Astrocyte (in vitro differentiated cells and primary cell): ENCODE data around the gene P3H2. TPM values are rescaled to one million over a fixed set of nuclear protein-coding genes. Genes with fewer than 3 reads are reported as not detected.

Source experiments
- DNase-seq: peaks from one replicate; pipeline ENCODE4 v3.0.0-alpha.2; 2010; ENCODE audit warnings: low read depth
- FAIRE-seq: peaks from 2 replicates; lab custom pipeline; 2011; peaks lifted over from hg19 to GRCh38; lab: Jason Lieb, UNC
- H2AFZ ChIP-seq: 2 replicates; pipeline ENCODE4 v1.6.0; 2012; ENCODE audit warnings: low read depth, low read length, inconsistent platforms
- H3K27ac ChIP-seq: 2 replicates; pipeline ENCODE4 v1.5.1; 2011; ENCODE audit warnings: low read depth, low read length, inconsistent platforms
- H3K27me3 ChIP-seq: 2 replicates; pipeline ENCODE4 v1.6.0; 2011; ENCODE audit warnings: low read length, inconsistent platforms; ENCODE audit not compliant: insufficient read depth
- H3K36me3 ChIP-seq: 2 replicates; pipeline ENCODE4 v1.5.1; 2011; ENCODE audit warnings: low read length, inconsistent platforms; ENCODE audit not compliant: insufficient read depth
- H3K4me1 ChIP-seq: 2 replicates; pipeline ENCODE4 v1.5.1; 2011; ENCODE audit warnings: low read length, inconsistent platforms; ENCODE audit not compliant: insufficient read depth
- H3K4me2 ChIP-seq: 2 replicates; pipeline ENCODE4 v1.6.0; 2012; ENCODE audit warnings: low read length, inconsistent platforms
- H3K4me3 ChIP-seq: 2 replicates; pipeline ENCODE4 v1.5.1; 2011; ENCODE audit warnings: low read depth, mild to moderate bottlenecking, low read length, inconsistent platforms; ENCODE audit not compliant: insufficient read depth
- H3K79me2 ChIP-seq: 2 replicates; pipeline ENCODE4 v1.6.0; 2012; ENCODE audit warnings: mild to moderate bottlenecking, low read length, inconsistent platforms; ENCODE audit not compliant: insufficient read depth
- H3K9ac ChIP-seq: 2 replicates; pipeline ENCODE4 v1.6.0; 2012; ENCODE audit warnings: mild to moderate bottlenecking, low read length, inconsistent platforms
- H3K9me3 ChIP-seq: 2 replicates; pipeline ENCODE4 v1.5.1; 2012; ENCODE audit warnings: low read depth, mild to moderate bottlenecking, low read length, inconsistent platforms; ENCODE audit not compliant: insufficient read depth
- H4K20me1 ChIP-seq: 2 replicates; pipeline ENCODE4 v1.6.0; 2012; ENCODE audit warnings: low read length, inconsistent platforms; ENCODE audit not compliant: insufficient read depth
- H3K27ac Mint-ChIP-seq: one replicate; pipeline ENCODE4 v1.8.0; 2021; ENCODE audit warnings: mild to moderate bottlenecking, mixed read lengths; ENCODE audit not compliant: unreplicated experiment
- H3K27me3 Mint-ChIP-seq: one replicate; pipeline ENCODE4 v1.8.0; 2021; ENCODE audit warnings: low read depth, mixed read lengths; ENCODE audit not compliant: unreplicated experiment
- H3K36me3 Mint-ChIP-seq: one replicate; pipeline ENCODE4 v1.8.0; 2021; ENCODE audit warnings: low read depth, mixed read lengths; ENCODE audit not compliant: unreplicated experiment
- H3K4me1 Mint-ChIP-seq: one replicate; pipeline ENCODE4 v1.8.0; 2021; ENCODE audit warnings: low read depth, mixed read lengths; ENCODE audit not compliant: unreplicated experiment
- H3K4me3 Mint-ChIP-seq: one replicate; pipeline ENCODE4 v1.8.0; 2021; ENCODE audit warnings: mild to moderate bottlenecking, moderate library complexity, mixed read lengths; ENCODE audit not compliant: unreplicated experiment
- H3K9me3 Mint-ChIP-seq: one replicate; pipeline ENCODE4 v1.8.0; 2021; ENCODE audit warnings: mild to moderate bottlenecking, mixed read lengths; ENCODE audit not compliant: unreplicated experiment
- CTCF ChIP-seq: IDR thresholded peaks from 2 replicates; pipeline ENCODE4 v1.5.1; 2011; ENCODE audit warnings: low read depth, mild to moderate bottlenecking, inconsistent platforms, low read length, moderate library complexity; ENCODE audit not compliant: insufficient read depth
- EZH2 ChIP-seq: IDR thresholded peaks from 2 replicates; pipeline ENCODE4 v1.6.1; 2012; ENCODE audit warnings: mild to moderate bottlenecking, low read length, inconsistent platforms; ENCODE audit not compliant: insufficient read depth
- total RNA-seq: library from RNA; stranded (reverse); gene quantifications from 2 replicates; pipeline ENCODE4 v1.2.1, GENCODE V29; 2021

The P3H2 gene
- total RNA-seq, 1 donor from 2014 or later, result 57.7 TPM

GRCh38 chr3:190010486-190010885 lies 110.2 kb downstream of the P3H2 start:
- H3K36me3 ChIP-seq, result no peaks in the 10 kb centered on the region
- H3K9me3 Mint-ChIP-seq, result no peaks in the 10 kb centered on the region
- no peaks in the 10 kb centered on the region for H3K27me3 Mint-ChIP-seq
- H3K4me1 Mint-ChIP-seq, result peaks cover 44% of the 10 kb centered on the region
- H3K27ac Mint-ChIP-seq, result no peak overlapping the region
- H2AFZ ChIP-seq, result no peak overlapping the region
- H3K79me2 ChIP-seq, result no peaks in the 10 kb centered on the region
- no peaks in the 10 kb centered on the region for H4K20me1 ChIP-seq
- H3K4me2 ChIP-seq, result no peak overlapping the region
- no peak overlapping the region for H3K27ac ChIP-seq
- no peaks in the 10 kb centered on the region for H3K9me3 ChIP-seq
- H3K4me1 ChIP-seq, result peaks cover 22% of the 10 kb centered on the region
- TF ChIP-seq EZH2 (no peak), CTCF (no peak)
- no peaks in the 10 kb centered on the region for H3K36me3 Mint-ChIP-seq
- DNase-seq (no peak), FAIRE-seq (no peak)
- H3K27me3 ChIP-seq, result no peaks in the 10 kb centered on the region
- no peak overlapping the region for H3K9ac ChIP-seq
- no peak overlapping the region for H3K4me3 ChIP-seq
- H3K4me3 Mint-ChIP-seq, result no peak overlapping the region

- no peaks in the 10 kb centered on the region for H3K36me3 Mint-ChIP-seq
- no peak overlapping the region for H3K27ac Mint-ChIP-seq
- DNase-seq (no peak), FAIRE-seq (no peak)
- no peak overlapping the region for H3K4me2 ChIP-seq
- H3K36me3 ChIP-seq, result no peaks in the 10 kb centered on the region
- no peaks in the 10 kb centered on the region for H3K79me2 ChIP-seq
- H3K4me3 ChIP-seq, result no peak overlapping the region
- H3K27me3 ChIP-seq, result no peaks in the 10 kb centered on the region
- no peak overlapping the region for H3K27ac ChIP-seq
- no peaks in the 10 kb centered on the region for H4K20me1 ChIP-seq
- no peak overlapping the region for H2AFZ ChIP-seq
- H3K9ac ChIP-seq, result no peak overlapping the region
- TF ChIP-seq EZH2 (no peak), CTCF (no peak)
- H3K9me3 ChIP-seq, result no peaks in the 10 kb centered on the region
- H3K4me1 ChIP-seq, result peaks cover 22% of the 10 kb centered on the region
- peaks cover 45% of the 10 kb centered on the region for H3K4me1 Mint-ChIP-seq
- no peak overlapping the region for H3K4me3 Mint-ChIP-seq
- H3K9me3 Mint-ChIP-seq, result no peaks in the 10 kb centered on the region
- H3K27me3 Mint-ChIP-seq, result no peaks in the 10 kb centered on the region
Measured at GRCh38 chr3:190009614-190010013, 111.1 kb downstream of the P3H2 start.

GRCh38 chr3:190008432-190008831 lies 112.3 kb downstream of the P3H2 start:
- Histone ChIP-seq H3K4me3 (no peak overlapping the region), H3K4me2 (no peak overlapping the region), H3K9me3 (no peaks in the 10 kb centered on the region), H4K20me1 (no peaks in the 10 kb centered on the region), H3K4me1 (peaks cover 29% of the 10 kb centered on the region), H3K27ac (no peak overlapping the region), H3K9ac (no peak overlapping the region), H2AFZ (no peak overlapping the region), H3K27me3 (no peaks in the 10 kb centered on the region), H3K79me2 (no peaks in the 10 kb centered on the region), H3K36me3 (no peaks in the 10 kb centered on the region)
- H3K27ac Mint-ChIP-seq, result no peak overlapping the region
- peaks cover 40% of the 10 kb centered on the region for H3K4me1 Mint-ChIP-seq
- no peaks in the 10 kb centered on the region for H3K36me3 Mint-ChIP-seq
- DNase-seq (no peak), FAIRE-seq (no peak)
- H3K9me3 Mint-ChIP-seq, result no peaks in the 10 kb centered on the region
- H3K4me3 Mint-ChIP-seq, result no peak overlapping the region
- no peak for TF ChIP-seq CTCF
- no peak for TF ChIP-seq EZH2
- no peaks in the 10 kb centered on the region for H3K27me3 Mint-ChIP-seq
